WTC11 (cell line): Measurements from ENCODE around the gene MTURN. TPM values are rescaled to one million over a fixed set of nuclear protein-coding genes. Genes with fewer than 3 reads are reported as not detected.

Experiments used
- ATAC-seq: fragments of 200-7000 bp; cut with Tn5 transposase; 2 replicates; pipeline ENCODE4 v1.10.0; 2021; ENCODE audit warnings: mild to moderate bottlenecking, moderate library complexity
- CTCF ChIA-PET: fragments of 300-600 bp; sonication (Branson Sonifier 250); formaldehyde crosslinking; loops from one replicate; lab custom pipeline; 2021; ENCODE audit warnings: antibody characterized with exemption; lab: Charles Lee
- POLR2A ChIA-PET: fragments of 350-600 bp; sonication (Branson Sonifier 250); formaldehyde crosslinking; loops from one replicate; lab custom pipeline; 2021; ENCODE audit warnings: antibody characterized with exemption; lab: Charles Lee
- DNase-seq: peaks from one replicate; pipeline ENCODE4 v3.0.0; 2021; ENCODE audit warnings: low spot score
- H3K27ac Mint-ChIP-seq: 2 replicates; pipeline ENCODE4 v1.8.0; 2021; ENCODE audit warnings: mixed read lengths
- H3K27me3 Mint-ChIP-seq: 2 replicates; pipeline ENCODE4 v1.8.0; 2021; ENCODE audit warnings: low read depth, mild to moderate bottlenecking, moderate library complexity, mixed read lengths
- H3K36me3 Mint-ChIP-seq: 2 replicates; pipeline ENCODE4 v1.8.0; 2021; ENCODE audit warnings: mixed read lengths
- H3K4me1 Mint-ChIP-seq: 2 replicates; pipeline ENCODE4 v1.8.0; 2022; ENCODE audit warnings: mixed read lengths
- H3K4me3 Mint-ChIP-seq: 2 replicates; pipeline ENCODE4 v1.8.0; 2021; ENCODE audit warnings: mild to moderate bottlenecking, moderate library complexity, mixed read lengths
- H3K9me3 Mint-ChIP-seq: 2 replicates; pipeline ENCODE4 v1.8.0; 2021; ENCODE audit warnings: mixed read lengths
- AR ChIP-seq: fragments of 250-450 bp; sonication (Bioruptor Pico); IDR thresholded peaks from 2 replicates; pipeline ENCODE4 v1.9.0; 2021; ENCODE audit warnings: mild to moderate bottlenecking
- ATF6 ChIP-seq: sonication (generic); formaldehyde crosslinking; IDR thresholded peaks from 2 replicates; pipeline ENCODE4 v1.8.1; 2023; ENCODE audit warnings: mild to moderate bottlenecking, missing genetic modification reagents
- CBFB ChIP-seq: sonication (generic); formaldehyde crosslinking; IDR thresholded peaks from 2 replicates; pipeline ENCODE4 v1.8.1; 2022; ENCODE audit warnings: mild to moderate bottlenecking, low read depth, missing genetic modification reagents
- CREB1 ChIP-seq: sonication (generic); formaldehyde crosslinking; IDR thresholded peaks from 2 replicates; pipeline ENCODE4 v1.8.0; 2023; ENCODE audit warnings: mild to moderate bottlenecking, missing genetic modification reagents
- E2F4 ChIP-seq: sonication (generic); formaldehyde crosslinking; IDR thresholded peaks from 2 replicates; pipeline ENCODE4 v1.8.1; 2022; ENCODE audit warnings: low read depth, mild to moderate bottlenecking, moderate library complexity, missing genetic modification reagents, borderline replicate concordance
- MYBL2 ChIP-seq: sonication (generic); formaldehyde crosslinking; IDR thresholded peaks from 2 replicates; pipeline ENCODE4 v1.8.1; 2023; ENCODE audit warnings: mild to moderate bottlenecking, moderate library complexity, missing genetic modification reagents
- NFATC4 ChIP-seq: fragments of 250-450 bp; sonication (Bioruptor Pico); IDR thresholded peaks from 2 replicates; pipeline ENCODE4 v1.9.0; 2021; ENCODE audit warnings: mild to moderate bottlenecking
- NR1H2 ChIP-seq: sonication (generic); formaldehyde crosslinking; IDR thresholded peaks from 2 replicates; pipeline ENCODE4 v1.9.0; 2021; ENCODE audit warnings: mild to moderate bottlenecking, moderate library complexity, missing genetic modification reagents
- OVOL2 ChIP-seq: fragments of 250-450 bp; sonication (Bioruptor Pico); IDR thresholded peaks from 2 replicates; pipeline ENCODE4 v1.9.0; 2021; ENCODE audit warnings: mild to moderate bottlenecking, borderline replicate concordance
- total RNA-seq: library from RNA; stranded (reverse); gene quantifications from 3 replicates; pipeline ENCODE4 v1.2.3, GENCODE V29; 2021
- TF ChIP-seq, protein P1 (sequence below): sonication (generic); formaldehyde crosslinking; IDR thresholded peaks from 2 replicates; pipeline ENCODE4 v1.8.0; 2023; ENCODE audit warnings: missing genetic modification reagents
- TF ChIP-seq, protein P2 (sequence below): fragments of 200-600 bp; IDR thresholded peaks from 2 replicates; pipeline ENCODE4 v1.8.0; 2022; ENCODE audit warnings: antibody characterized with exemption
- TF ChIP-seq, protein P3 (sequence below): fragments of 250-450 bp; sonication (Bioruptor Pico); IDR thresholded peaks from 2 replicates; pipeline ENCODE4 v1.8.0; 2021; ENCODE audit warnings: mild to moderate bottlenecking
- TF ChIP-seq, protein P4 (sequence below): sonication (generic); formaldehyde crosslinking; IDR thresholded peaks from 2 replicates; pipeline ENCODE4 v1.8.0; 2022; ENCODE audit warnings: mild to moderate bottlenecking, missing genetic modification reagents
- TF ChIP-seq, protein P5 (sequence below): sonication (generic); formaldehyde crosslinking; IDR thresholded peaks from 2 replicates; pipeline ENCODE4 v1.8.1; 2022; ENCODE audit warnings: mild to moderate bottlenecking, moderate library complexity, missing genetic modification reagents

Gene MTURN
- total RNA-seq, 1 experiment from 2014 or later = 5.0 TPM

GRCh38 chr7:30167901-30168300 is 33.1 kb downstream of the MTURN start:
- no peak for DNase-seq
- peaks cover 52% of the 10 kb centered on the region for H3K4me1 Mint-ChIP-seq
- no peak for ATAC-seq
- no peaks in the 10 kb centered on the region for H3K36me3 Mint-ChIP-seq
- POLR2A ChIA-PET = no interaction called here
- no peaks in the 10 kb centered on the region for H3K9me3 Mint-ChIP-seq
- peak overlapping the region; percentile 32; the same call in 1 of the 2 replicates for H3K27ac Mint-ChIP-seq
- peaks cover 18% of the 10 kb centered on the region for H3K27me3 Mint-ChIP-seq
- H3K4me3 Mint-ChIP-seq = no peak overlapping the region
- TF ChIP-seq OVOL2 (CRISPR knock-in tag) = no peak
- TF ChIP-seq, protein P1, sequence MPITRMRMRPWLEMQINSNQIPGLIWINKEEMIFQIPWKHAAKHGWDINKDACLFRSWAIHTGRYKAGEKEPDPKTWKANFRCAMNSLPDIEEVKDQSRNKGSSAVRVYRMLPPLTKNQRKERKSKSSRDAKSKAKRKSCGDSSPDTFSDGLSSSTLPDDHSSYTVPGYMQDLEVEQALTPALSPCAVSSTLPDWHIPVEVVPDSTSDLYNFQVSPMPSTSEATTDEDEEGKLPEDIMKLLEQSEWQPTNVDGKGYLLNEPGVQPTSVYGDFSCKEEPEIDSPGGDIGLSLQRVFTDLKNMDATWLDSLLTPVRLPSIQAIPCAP (CRISPR knock-in tag) = no peak
- TF ChIP-seq, protein P2, sequence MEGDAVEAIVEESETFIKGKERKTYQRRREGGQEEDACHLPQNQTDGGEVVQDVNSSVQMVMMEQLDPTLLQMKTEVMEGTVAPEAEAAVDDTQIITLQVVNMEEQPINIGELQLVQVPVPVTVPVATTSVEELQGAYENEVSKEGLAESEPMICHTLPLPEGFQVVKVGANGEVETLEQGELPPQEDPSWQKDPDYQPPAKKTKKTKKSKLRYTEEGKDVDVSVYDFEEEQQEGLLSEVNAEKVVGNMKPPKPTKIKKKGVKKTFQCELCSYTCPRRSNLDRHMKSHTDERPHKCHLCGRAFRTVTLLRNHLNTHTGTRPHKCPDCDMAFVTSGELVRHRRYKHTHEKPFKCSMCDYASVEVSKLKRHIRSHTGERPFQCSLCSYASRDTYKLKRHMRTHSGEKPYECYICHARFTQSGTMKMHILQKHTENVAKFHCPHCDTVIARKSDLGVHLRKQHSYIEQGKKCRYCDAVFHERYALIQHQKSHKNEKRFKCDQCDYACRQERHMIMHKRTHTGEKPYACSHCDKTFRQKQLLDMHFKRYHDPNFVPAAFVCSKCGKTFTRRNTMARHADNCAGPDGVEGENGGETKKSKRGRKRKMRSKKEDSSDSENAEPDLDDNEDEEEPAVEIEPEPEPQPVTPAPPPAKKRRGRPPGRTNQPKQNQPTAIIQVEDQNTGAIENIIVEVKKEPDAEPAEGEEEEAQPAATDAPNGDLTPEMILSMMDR = no peak
- TF ChIP-seq CBFB (CRISPR knock-in tag) = no peak
- no peak for TF ChIP-seq MYBL2
- TF ChIP-seq, protein P3, sequence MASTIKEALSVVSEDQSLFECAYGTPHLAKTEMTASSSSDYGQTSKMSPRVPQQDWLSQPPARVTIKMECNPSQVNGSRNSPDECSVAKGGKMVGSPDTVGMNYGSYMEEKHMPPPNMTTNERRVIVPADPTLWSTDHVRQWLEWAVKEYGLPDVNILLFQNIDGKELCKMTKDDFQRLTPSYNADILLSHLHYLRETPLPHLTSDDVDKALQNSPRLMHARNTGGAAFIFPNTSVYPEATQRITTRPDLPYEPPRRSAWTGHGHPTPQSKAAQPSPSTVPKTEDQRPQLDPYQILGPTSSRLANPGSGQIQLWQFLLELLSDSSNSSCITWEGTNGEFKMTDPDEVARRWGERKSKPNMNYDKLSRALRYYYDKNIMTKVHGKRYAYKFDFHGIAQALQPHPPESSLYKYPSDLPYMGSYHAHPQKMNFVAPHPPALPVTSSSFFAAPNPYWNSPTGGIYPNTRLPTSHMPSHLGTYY (CRISPR knock-in tag) = no peak
- CTCF ChIA-PET = interaction anchor here (1.2 to 1.5 kb wide), 4 partner anchors 11 to 395 kb away, joined by 3 to 9 read pairs (median 4); no protein-coding TSS in a partner anchor

- no peak for TF ChIP-seq E2F4
- TF ChIP-seq MYBL2 = no peak
- TF ChIP-seq, protein P4, sequence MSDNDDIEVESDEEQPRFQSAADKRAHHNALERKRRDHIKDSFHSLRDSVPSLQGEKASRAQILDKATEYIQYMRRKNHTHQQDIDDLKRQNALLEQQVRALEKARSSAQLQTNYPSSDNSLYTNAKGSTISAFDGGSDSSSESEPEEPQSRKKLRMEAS (CRISPR knock-in tag) = peak; percentile 45
- no peak for TF ChIP-seq NR1H2 (CRISPR knock-in tag)
- no peak for TF ChIP-seq ATF6 (CRISPR knock-in tag)
- TF ChIP-seq NFATC4 (CRISPR knock-in tag) = no peak
- no peak for TF ChIP-seq CREB1 (CRISPR knock-in tag)
- no peak for TF ChIP-seq AR (CRISPR knock-in tag)
- TF ChIP-seq, protein P5, sequence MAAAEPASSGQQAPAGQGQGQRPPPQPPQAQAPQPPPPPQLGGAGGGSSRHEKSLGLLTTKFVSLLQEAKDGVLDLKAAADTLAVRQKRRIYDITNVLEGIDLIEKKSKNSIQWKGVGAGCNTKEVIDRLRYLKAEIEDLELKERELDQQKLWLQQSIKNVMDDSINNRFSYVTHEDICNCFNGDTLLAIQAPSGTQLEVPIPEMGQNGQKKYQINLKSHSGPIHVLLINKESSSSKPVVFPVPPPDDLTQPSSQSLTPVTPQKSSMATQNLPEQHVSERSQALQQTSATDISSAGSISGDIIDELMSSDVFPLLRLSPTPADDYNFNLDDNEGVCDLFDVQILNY = no peak
- TF ChIP-seq, all 79 proteins: peak for 1
- peak overlapping the region; percentile 29 for H3K27ac Mint-ChIP-seq
- H3K4me3 Mint-ChIP-seq = peak overlapping the region; percentile 2; the same call in 1 of the 2 replicates
- peaks cover 18% of the 10 kb centered on the region for H3K27me3 Mint-ChIP-seq
- H3K36me3 Mint-ChIP-seq = no peaks in the 10 kb centered on the region
- H3K9me3 Mint-ChIP-seq = no peaks in the 10 kb centered on the region
- DNase-seq = no peak
- ATAC-seq = peak; percentile 65
- POLR2A ChIA-PET = no interaction called here
- CTCF ChIA-PET = interaction anchor here (1.2 to 1.5 kb wide), 6 partner anchors 9 to 394 kb away, joined by 3 to 9 read pairs (median 3); no protein-coding TSS in a partner anchor
- H3K4me1 Mint-ChIP-seq = peaks cover 45% of the 10 kb centered on the region
Observed at GRCh38 chr7:30168835-30169573, 34.2 kb downstream of the MTURN start.
